A549 (cell line): ENCODE measurements around the gene MROH2B.

Experiments
- CEBPB ChIP-seq, 2 experiments: fragments of >200 bp in 1 of 2; sonication (Bioruptor Twin) in 1 of 2; formaldehyde crosslinking in 1 of 2; IDR thresholded peaks; 2 replicates each; pipeline ENCODE4 v1.6.1; 2012 to 2016
- MAX ChIP-seq: IDR thresholded peaks from 2 replicates; pipeline ENCODE4 v1.6.1; 2012
- POLR2A ChIP-seq: IDR thresholded peaks from 2 replicates; pipeline ENCODE4 v1.6.1; 2012; ENCODE audit warnings: mild to moderate bottlenecking, low read length
- ZSCAN20 ChIP-seq: fragments of 250-450 bp; sonication (Bioruptor Pico); IDR thresholded peaks from 2 replicates; pipeline ENCODE4 v1.8.0; 2022; ENCODE audit warnings: mild to moderate bottlenecking, moderate library complexity
- TF ChIP-seq, protein P1 (sequence below): fragments of >200 bp; sonication (Bioruptor Twin); formaldehyde crosslinking; IDR thresholded peaks from 3 replicates; pipeline ENCODE4 v1.5.1; 2016
- TF ChIP-seq, protein P2 (sequence below): fragments of 250-450 bp; sonication (Bioruptor Pico); IDR thresholded peaks from 2 replicates; pipeline ENCODE4 v1.5.0; 2021; ENCODE audit warnings: mild to moderate bottlenecking, moderate library complexity, borderline replicate concordance

GRCh38 chr5:41115281-41115680, 44.1 kb upstream of the MROH2B start:
- TF ChIP-seq, protein P1, sequence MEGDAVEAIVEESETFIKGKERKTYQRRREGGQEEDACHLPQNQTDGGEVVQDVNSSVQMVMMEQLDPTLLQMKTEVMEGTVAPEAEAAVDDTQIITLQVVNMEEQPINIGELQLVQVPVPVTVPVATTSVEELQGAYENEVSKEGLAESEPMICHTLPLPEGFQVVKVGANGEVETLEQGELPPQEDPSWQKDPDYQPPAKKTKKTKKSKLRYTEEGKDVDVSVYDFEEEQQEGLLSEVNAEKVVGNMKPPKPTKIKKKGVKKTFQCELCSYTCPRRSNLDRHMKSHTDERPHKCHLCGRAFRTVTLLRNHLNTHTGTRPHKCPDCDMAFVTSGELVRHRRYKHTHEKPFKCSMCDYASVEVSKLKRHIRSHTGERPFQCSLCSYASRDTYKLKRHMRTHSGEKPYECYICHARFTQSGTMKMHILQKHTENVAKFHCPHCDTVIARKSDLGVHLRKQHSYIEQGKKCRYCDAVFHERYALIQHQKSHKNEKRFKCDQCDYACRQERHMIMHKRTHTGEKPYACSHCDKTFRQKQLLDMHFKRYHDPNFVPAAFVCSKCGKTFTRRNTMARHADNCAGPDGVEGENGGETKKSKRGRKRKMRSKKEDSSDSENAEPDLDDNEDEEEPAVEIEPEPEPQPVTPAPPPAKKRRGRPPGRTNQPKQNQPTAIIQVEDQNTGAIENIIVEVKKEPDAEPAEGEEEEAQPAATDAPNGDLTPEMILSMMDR, result no peak
- TF ChIP-seq ZSCAN20 (CRISPR knock-in tag) (no peak), POLR2A (no peak), MAX (no peak), CEBPB (IDR thresholded peaks at IDR 0.05) (no peak)
- TF ChIP-seq, protein P2, sequence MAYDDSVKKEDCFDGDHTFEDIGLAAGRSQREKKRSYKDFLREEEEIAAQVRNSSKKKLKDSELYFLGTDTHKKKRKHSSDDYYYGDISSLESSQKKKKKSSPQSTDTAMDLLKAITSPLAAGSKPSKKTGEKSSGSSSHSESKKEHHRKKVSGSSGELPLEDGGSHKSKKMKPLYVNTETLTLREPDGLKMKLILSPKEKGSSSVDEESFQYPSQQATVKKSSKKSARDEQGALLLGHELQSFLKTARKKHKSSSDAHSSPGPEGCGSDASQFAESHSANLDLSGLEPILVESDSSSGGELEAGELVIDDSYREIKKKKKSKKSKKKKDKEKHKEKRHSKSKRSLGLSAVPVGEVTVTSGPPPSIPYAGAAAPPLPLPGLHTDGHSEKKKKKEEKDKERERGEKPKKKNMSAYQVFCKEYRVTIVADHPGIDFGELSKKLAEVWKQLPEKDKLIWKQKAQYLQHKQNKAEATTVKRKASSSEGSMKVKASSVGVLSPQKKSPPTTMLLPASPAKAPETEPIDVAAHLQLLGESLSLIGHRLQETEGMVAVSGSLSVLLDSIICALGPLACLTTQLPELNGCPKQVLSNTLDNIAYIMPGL (CRISPR knock-in tag), result no peak
